H1 (cell line): ENCODE measurements around the gene OR2V1. TPM values are rescaled to one million over a fixed set of nuclear protein-coding genes. Genes with fewer than 3 reads are reported as not detected.

ENCODE experiments used
- CTCF ChIA-PET: fragments of 300-600 bp; sonication (Branson Sonifier 250); formaldehyde crosslinking; loops from one replicate; lab custom pipeline; 2021; ENCODE audit not compliant: partially characterized antibody; lab: Charles Lee
- POLR2A ChIA-PET: fragments of 300-600 bp; sonication (Branson Sonifier 250); formaldehyde crosslinking; loops from one replicate; lab custom pipeline; 2021; ENCODE audit warnings: inconsistent platforms; ENCODE audit not compliant: partially characterized antibody; lab: Charles Lee
- DNase-seq, 2 experiments: peaks; one replicate each; pipeline versions ENCODE4 v3.0.0 to v3.0.0-alpha.2; 2010 to 2022; ENCODE audit warnings: low spot score in 2 of 2, low read depth in 1 of 2, mixed read lengths in 1 of 2
- FAIRE-seq: peaks from 2 replicates; lab custom pipeline; 2011; peaks lifted over from hg19 to GRCh38; lab: Jason Lieb, UNC
- H2AFZ ChIP-seq: 2 replicates; pipeline ENCODE4 v1.8.1; 2012; ENCODE audit warnings: low read length, inconsistent platforms
- H2AK5ac ChIP-seq: 2 replicates; pipeline ENCODE4 v1.6.1; 2013; ENCODE audit warnings: low read depth, low read length
- H2BK120ac ChIP-seq: replicated peaks from 2 replicates; pipeline ENCODE3; 2013; ENCODE audit warnings: low read depth, low read length, inconsistent platforms
- H2BK12ac ChIP-seq: 2 replicates; pipeline ENCODE4 v1.6.1; 2013; ENCODE audit warnings: low read depth, low read length
- H2BK15ac ChIP-seq: 2 replicates; pipeline ENCODE4 v1.6.1; 2013; ENCODE audit warnings: low read length
- H2BK20ac ChIP-seq: 2 replicates; pipeline ENCODE4 v1.6.1; 2013; ENCODE audit warnings: low read length
- H2BK5ac ChIP-seq: 2 replicates; pipeline ENCODE4 v1.6.1; 2013; ENCODE audit warnings: low read depth, low read length
- H3K14ac ChIP-seq: 2 replicates; pipeline ENCODE4 v1.6.1; 2013; ENCODE audit warnings: inconsistent platforms; ENCODE audit not compliant: insufficient read length
- H3K18ac ChIP-seq: 2 replicates; pipeline ENCODE4 v1.6.1; 2013; ENCODE audit warnings: low read length; ENCODE audit errors: extremely low read depth
- H3K23ac ChIP-seq: 2 replicates; pipeline ENCODE4 v1.6.1; 2013; ENCODE audit warnings: inconsistent platforms; ENCODE audit not compliant: insufficient read length
- H3K23me2 ChIP-seq: 2 replicates; pipeline ENCODE4 v1.6.1; 2013; ENCODE audit warnings: low read depth, low read length
- H3K27ac ChIP-seq: 2 replicates; pipeline ENCODE4 v1.6.1; 2011; ENCODE audit warnings: low read depth, low read length, inconsistent platforms
- H3K27me3 ChIP-seq, 4 experiments: replicated peaks in 1 of 4; 1 replicate in 1 of 4; 2 replicates in 3 of 4; pipeline versions ENCODE4 v1.6.1 to v1.8.1; 2011 to 2013; ENCODE audit warnings: low read length in 3 of 4, mild to moderate bottlenecking in 3 of 4, inconsistent platforms in 2 of 4, mixed read lengths in 2 of 4, moderate library complexity in 1 of 4; ENCODE audit not compliant: control insufficient read depth in 3 of 4, insufficient read depth in 3 of 4; ENCODE audit errors: extremely low read depth in 1 of 4
- H3K36me3 ChIP-seq, 4 experiments: 2 replicates each; pipeline versions ENCODE4 v1.6.1 to v1.8.1; 2011 to 2013; ENCODE audit warnings: mild to moderate bottlenecking in 4 of 4, low read length in 3 of 4, moderate library complexity in 2 of 4, control low read depth in 1 of 4, inconsistent platforms in 1 of 4; ENCODE audit not compliant: insufficient read depth in 4 of 4, control insufficient read depth in 2 of 4
- H3K4ac ChIP-seq: replicated peaks from 2 replicates; pipeline ENCODE3; 2013; ENCODE audit warnings: low read length, low read depth, mixed read lengths, inconsistent platforms; ENCODE audit not compliant: insufficient read length
- H3K4me1 ChIP-seq, 4 experiments: replicated peaks in 1 of 4; 1 replicate in 1 of 4; 2 replicates in 3 of 4; pipeline versions ENCODE4 v1.6.1 to v1.8.1; 2011 to 2013; ENCODE audit warnings: low read length in 3 of 4, inconsistent platforms in 2 of 4, mixed read lengths in 1 of 4; ENCODE audit not compliant: insufficient read depth in 4 of 4, control insufficient read depth in 3 of 4
- H3K4me2 ChIP-seq, 2 experiments: 2 replicates each; pipeline versions ENCODE4 v1.6.1 to v1.8.1; 2011 to 2013; ENCODE audit warnings: low read depth in 2 of 2, low read length in 2 of 2, control low read depth in 1 of 2, inconsistent platforms in 1 of 2, mild to moderate bottlenecking in 1 of 2; ENCODE audit not compliant: insufficient read depth in 1 of 2
- H3K4me3 ChIP-seq, 4 experiments: fragments of 200-600, 300-600 bp in 1 of 4; sonication (generic), shearing (Covaris generic), sonication (Bioruptor Twin) in 1 of 4; 2 replicates each; pipeline versions ENCODE4 v1.5.1 to v1.8.1; 2011 to 2016; ENCODE audit warnings: low read length in 4 of 4, low read depth in 3 of 4, control low read depth in 2 of 4, inconsistent platforms in 2 of 4, mild to moderate bottlenecking in 2 of 4, mixed read lengths in 1 of 4, moderate library complexity in 1 of 4; ENCODE audit not compliant: insufficient read depth in 2 of 4; ENCODE audit errors: extremely low read depth in 1 of 4
- H3K56ac ChIP-seq: replicated peaks from 2 replicates; pipeline ENCODE3; 2013; ENCODE audit warnings: low read depth, mild to moderate bottlenecking, mixed read lengths, low read length, inconsistent platforms; ENCODE audit not compliant: insufficient read length
- H3K79me1 ChIP-seq: 2 replicates; pipeline ENCODE4 v1.6.1; 2013; ENCODE audit warnings: low read depth, low read length, control low read depth
- H3K79me2 ChIP-seq, 2 experiments: 2 replicates each; pipeline versions ENCODE4 v1.6.1 to v1.8.1; 2012 to 2013; ENCODE audit warnings: low read length in 2 of 2, mild to moderate bottlenecking in 2 of 2, inconsistent platforms in 1 of 2; ENCODE audit not compliant: insufficient read depth in 2 of 2, control insufficient read depth in 1 of 2
- H3K9ac ChIP-seq, 4 experiments: replicated peaks in 1 of 4; 1 replicate in 1 of 4; 2 replicates in 3 of 4; pipeline versions ENCODE4 v1.6.1 to v1.8.1; 2011 to 2013; ENCODE audit warnings: low read depth in 3 of 4, low read length in 3 of 4, control low read depth in 2 of 4, mild to moderate bottlenecking in 2 of 4, moderate library complexity in 2 of 4, inconsistent platforms in 1 of 4; ENCODE audit errors: extremely low read depth in 1 of 4
- H3K9me3 ChIP-seq, 2 experiments: 2 replicates each; pipeline versions ENCODE4 v1.6.1 to v1.8.1; 2012 to 2013; ENCODE audit warnings: mild to moderate bottlenecking in 2 of 2, moderate library complexity in 2 of 2, control low read depth in 1 of 2, inconsistent platforms in 1 of 2, low read depth in 1 of 2, low read length in 1 of 2, mixed read lengths in 1 of 2; ENCODE audit not compliant: insufficient read depth in 2 of 2
- H4K20me1 ChIP-seq, 2 experiments: replicated peaks in 1 of 2; 2 replicates each; pipeline versions ENCODE3 to v1.8.1; 2011 to 2013; ENCODE audit warnings: inconsistent platforms in 2 of 2, low read length in 2 of 2, mild to moderate bottlenecking in 1 of 2; ENCODE audit not compliant: insufficient read depth in 2 of 2, control insufficient read depth in 1 of 2
- H4K5ac ChIP-seq: 2 replicates; pipeline ENCODE4 v1.6.1; 2013; ENCODE audit warnings: low read length, low read depth, mixed read lengths, inconsistent platforms; ENCODE audit not compliant: insufficient read length
- H4K8ac ChIP-seq: 2 replicates; pipeline ENCODE4 v1.8.0; 2013; ENCODE audit warnings: mild to moderate bottlenecking, moderate library complexity, low read length, inconsistent platforms; ENCODE audit not compliant: insufficient read depth; ENCODE audit errors: extremely low read depth
- H4K91ac ChIP-seq: replicated peaks from 2 replicates; pipeline ENCODE3; 2013; ENCODE audit warnings: low read length, mixed read lengths, inconsistent platforms; ENCODE audit not compliant: insufficient read length
- BRCA1 ChIP-seq: IDR thresholded peaks from 2 replicates; pipeline ENCODE4 v1.6.1; 2012; ENCODE audit warnings: low read depth, low read length, improper control_type of control experiment
- CHD1 ChIP-seq: IDR thresholded peaks from 2 replicates; pipeline ENCODE4 v1.6.1; 2012; ENCODE audit warnings: low read depth, low read length, improper control_type of control experiment
- CTBP2 ChIP-seq: IDR thresholded peaks from 2 replicates; pipeline ENCODE4 v1.7.0; 2011; ENCODE audit warnings: borderline replicate concordance, mild to moderate bottlenecking, moderate library complexity, mixed read lengths, low read length; ENCODE audit not compliant: insufficient read depth, insufficient read length
- HDAC6 ChIP-seq: IDR thresholded peaks from one replicate; pipeline ENCODE4 v1.7.1; 2012; ENCODE audit warnings: low read depth, mild to moderate bottlenecking, inconsistent platforms, low read length, moderate library complexity
- SIRT6 ChIP-seq: IDR thresholded peaks from one replicate; pipeline ENCODE4 v1.7.1; 2012; ENCODE audit warnings: low read length, inconsistent platforms
- WGBS, 2 experiments: shearing (Covaris generic) in 1 of 2; methylation state at CpG; one replicate each; pipeline versions ENCODE4 v1.1.6 to v1.1.7; 2013 to 2015; ENCODE audit warnings: low lambda C conversion rate in 2 of 2, mixed read lengths in 2 of 2, inconsistent platforms in 1 of 2, low coverage in 1 of 2, missing lambda C conversion rate in 1 of 2; ENCODE audit not compliant: insufficient replicate concordance in 2 of 2, insufficient coverage in 1 of 2, insufficient read length in 1 of 2; ENCODE audit errors: extremely low coverage in 1 of 2, missing lambda C conversion rate in 1 of 2; 5-methylcytosine and 5-hydroxymethylcytosine counted together
- polyA plus RNA-seq, 7 experiments: library from polyadenylated mRNA; depleted of rRNA in 3 of 7; stranded (reverse) in 5 of 7; unstranded in 2 of 7; fragments of >200 nt in 5 of 7; fragments of 200-250 nt in 2 of 7; gene quantifications; 1 replicate in 5 of 7; 2 replicates in 1 of 7; 4 replicates in 1 of 7; pipeline versions ENCODE4 v1.2.1 to v1.2.3, GENCODE V29; 2011 to 2013; ENCODE audit warnings: missing spikeins in 2 of 7, mixed read lengths in 2 of 7
- total RNA-seq: library from RNA; stranded (reverse); fragmentation: NEBNext Ultra II Directional; extraction: Animal tissue kit (Norgen Biotek cat#: 25700); gene quantifications from 2 replicates; pipeline ENCODE4 v1.2.1, GENCODE V29; 2021
- TF ChIP-seq, protein P1 (sequence below): IDR thresholded peaks from 2 replicates; pipeline ENCODE4 v1.6.1; 2011; ENCODE audit warnings: low read depth, mild to moderate bottlenecking, low read length; ENCODE audit not compliant: insufficient read depth

OR2V1 gene
- total and polyA plus RNA-seq, 2 of the 8 experiments (the other 6 are each of a cell fraction or from before 2014, with no cell fraction given) = not detected

DNA sequence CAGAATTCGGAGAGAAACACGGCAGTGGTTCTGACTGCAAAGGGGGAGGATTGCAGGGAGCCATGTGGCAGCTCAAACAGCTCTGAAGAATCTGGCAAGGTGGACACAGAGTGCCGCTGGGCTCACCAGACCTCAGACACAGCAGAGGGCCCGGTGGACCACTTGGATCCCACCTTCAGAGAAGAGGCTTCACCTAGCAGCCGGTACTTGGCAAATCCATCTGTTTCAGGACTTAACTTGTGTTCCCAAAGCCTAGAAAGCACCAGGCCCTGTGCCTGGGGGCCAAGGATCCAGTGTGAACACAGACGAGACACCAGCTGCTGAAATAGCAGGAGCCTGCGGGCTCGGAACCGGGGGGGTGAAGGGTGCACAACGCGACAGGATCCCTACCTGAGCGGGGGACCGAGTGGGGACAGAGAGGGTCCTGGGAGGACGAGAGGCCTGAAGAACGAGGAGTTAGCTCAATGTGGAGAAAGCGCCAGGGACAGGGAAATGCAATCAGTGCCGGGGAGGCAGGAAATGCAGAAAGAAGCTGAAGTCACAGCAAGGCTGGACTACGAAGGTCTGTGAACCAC lies 46.3 kb downstream of the OR2V1 start:
- Histone ChIP-seq H2AFZ (peak overlapping the region; percentile 28), H3K4me3 (no peak overlapping the region), H3K4ac (no peak overlapping the region), H2BK5ac (no peak overlapping the region), H3K27ac (no peak overlapping the region), H2BK15ac (no peak overlapping the region), H2BK12ac (no peak overlapping the region), H4K8ac (peak overlapping the region; percentile 18; the same call in 1 of the 2 replicates), H3K9me3 (no peaks in the 10 kb centered on the region; a peak in 1 of 4 replicates), H3K56ac (no peak overlapping the region), H3K23me2 (no peaks in the 10 kb centered on the region), H2BK20ac (no peak overlapping the region), H3K79me1 (no peaks in the 10 kb centered on the region), H4K20me1 (no peaks in the 10 kb centered on the region), H3K14ac (no peak overlapping the region), H4K5ac (no peak overlapping the region), H4K91ac (no peak overlapping the region), H3K4me2 (peak overlapping the region in 1 of 2 experiments; percentile 20; a peak in 2 of 4 replicates), H3K4me1 (peaks cover 0 to 6% (median 0%) of the 10 kb centered on the region in 4 experiments; a peak in 1 of 7 replicates), H3K36me3 (no peaks in the 10 kb centered on the region), H3K18ac (no peak overlapping the region), H2BK120ac (no peak overlapping the region)
- POLR2A ChIA-PET = interaction anchor here (1.6 to 2.5 kb wide), 2 partner anchors 15 to 253 kb away, joined by 3 to 10 read pairs; no protein-coding TSS in a partner anchor
- FAIRE-seq (no peak), DNase-seq (no peak)
- 72% methylated on average over 18 of the region's 18 CpGs; no CpG with 5 or more reads in 1 of the 2 experiments for WGBS, 2 experiments
- CTCF ChIA-PET = interaction anchor here (1.0 to 1.6 kb wide), 4 partner anchors 10 to 71 kb away, joined by 3 to 6 read pairs (median 4); no protein-coding TSS in a partner anchor
- TF ChIP-seq HDAC6 (no peak), SIRT6 (no peak), CTBP2 (no peak), CHD1 (no peak), BRCA1 (no peak)
- TF ChIP-seq, protein P1, sequence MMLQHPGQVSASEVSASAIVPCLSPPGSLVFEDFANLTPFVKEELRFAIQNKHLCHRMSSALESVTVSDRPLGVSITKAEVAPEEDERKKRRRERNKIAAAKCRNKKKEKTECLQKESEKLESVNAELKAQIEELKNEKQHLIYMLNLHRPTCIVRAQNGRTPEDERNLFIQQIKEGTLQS = no peak
- TF ChIP-seq, all 59 proteins: peak for 0
- H3K23ac ChIP-seq = no peak overlapping the region
- no peak overlapping the region for H2AK5ac ChIP-seq
- no peaks in the 10 kb centered on the region for H3K79me2 ChIP-seq
- no peak overlapping the region for H3K9ac ChIP-seq
- peaks cover 0 to 3% (median 2%) of the 10 kb centered on the region in 4 experiments; a peak in 5 of 7 replicates for H3K27me3 ChIP-seq
